GM19397 (cell line): ENCODE results near the gene TSC2.

Source experiments
- ATAC-seq: cut with Tn5 transposase; IDR thresholded peaks from one replicate; pipeline ENCODE4 v1.9.1; 2021; ENCODE audit warnings: mild to moderate bottlenecking, moderate library complexity; ENCODE audit not compliant: unreplicated experiment

TSC2 gene

DNA sequence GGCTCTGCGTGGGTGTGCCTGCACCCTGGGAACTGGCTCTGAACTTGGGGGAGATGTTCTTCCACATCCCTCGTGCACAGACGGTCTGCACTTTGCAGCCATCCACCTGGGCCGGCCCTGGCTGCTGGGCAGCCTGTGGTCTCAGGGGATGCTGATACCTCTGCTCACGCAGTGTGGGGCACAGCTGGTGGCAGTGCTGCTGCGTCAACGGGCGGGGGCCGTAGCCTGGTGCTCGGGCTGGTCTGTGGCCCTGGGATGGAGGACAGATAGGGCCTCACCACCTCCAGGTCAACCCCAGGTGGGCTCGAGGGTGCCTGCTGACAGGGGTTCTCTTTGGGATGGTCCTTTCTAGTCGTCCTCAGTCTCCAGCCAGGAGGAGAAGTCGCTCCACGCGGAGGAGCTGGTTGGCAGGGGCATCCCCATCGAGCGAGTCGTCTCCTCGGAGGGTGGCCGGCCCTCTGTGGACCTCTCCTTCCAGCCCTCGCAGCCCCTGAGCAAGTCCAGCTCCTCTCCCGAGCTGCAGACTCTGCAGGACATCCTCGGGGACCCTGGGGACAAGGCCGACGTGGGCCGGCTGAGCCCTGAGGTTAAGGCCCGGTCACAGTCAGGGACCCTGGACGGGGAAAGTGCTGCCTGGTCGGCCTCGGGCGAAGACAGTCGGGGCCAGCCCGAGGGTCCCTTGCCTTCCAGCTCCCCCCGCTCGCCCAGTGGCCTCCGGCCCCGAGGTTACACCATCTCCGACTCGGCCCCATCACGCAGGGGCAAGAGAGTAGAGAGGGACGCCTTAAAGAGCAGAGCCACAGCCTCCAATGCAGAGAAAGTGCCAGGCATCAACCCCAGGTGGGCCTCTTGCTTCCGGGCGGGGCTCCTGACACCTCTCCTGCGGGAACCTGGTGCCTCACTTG, 36.3 kb downstream of the TSC2 start:
- ATAC-seq = no peak

DNA sequence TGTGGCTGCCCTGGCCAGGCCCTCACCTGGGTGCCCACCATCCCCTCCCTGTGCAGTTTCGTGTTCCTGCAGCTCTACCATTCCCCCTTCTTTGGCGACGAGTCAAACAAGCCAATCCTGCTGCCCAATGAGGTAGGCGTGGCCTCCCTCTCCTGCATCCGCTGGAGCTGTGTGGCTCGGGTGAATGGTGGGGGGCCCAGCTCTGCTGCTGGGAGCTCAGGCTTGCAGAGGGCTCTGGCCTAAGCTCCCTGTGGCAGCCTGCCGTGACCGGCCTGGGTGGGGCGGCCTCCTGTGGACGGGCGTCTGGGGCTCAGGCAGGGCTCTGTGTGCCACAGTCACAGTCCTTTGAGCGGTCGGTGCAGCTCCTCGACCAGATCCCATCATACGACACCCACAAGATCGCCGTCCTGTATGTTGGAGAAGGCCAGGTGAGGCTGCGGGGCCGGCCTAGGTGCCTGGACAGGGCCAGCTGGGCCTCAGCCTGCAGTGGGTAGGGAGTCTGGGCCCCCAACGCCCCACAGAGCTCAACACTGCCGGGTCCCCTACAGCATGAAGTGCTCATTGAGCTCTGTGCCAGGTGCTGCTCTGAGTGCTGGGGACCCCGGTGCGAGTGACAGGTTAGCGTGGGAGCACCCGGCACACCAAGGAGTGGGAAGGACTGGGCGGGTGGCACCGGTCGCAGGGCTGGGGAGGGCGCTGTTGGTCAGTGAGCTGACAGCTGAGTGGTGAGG, 37.3 kb downstream of the TSC2 start:
- ATAC-seq = no peak

DNA sequence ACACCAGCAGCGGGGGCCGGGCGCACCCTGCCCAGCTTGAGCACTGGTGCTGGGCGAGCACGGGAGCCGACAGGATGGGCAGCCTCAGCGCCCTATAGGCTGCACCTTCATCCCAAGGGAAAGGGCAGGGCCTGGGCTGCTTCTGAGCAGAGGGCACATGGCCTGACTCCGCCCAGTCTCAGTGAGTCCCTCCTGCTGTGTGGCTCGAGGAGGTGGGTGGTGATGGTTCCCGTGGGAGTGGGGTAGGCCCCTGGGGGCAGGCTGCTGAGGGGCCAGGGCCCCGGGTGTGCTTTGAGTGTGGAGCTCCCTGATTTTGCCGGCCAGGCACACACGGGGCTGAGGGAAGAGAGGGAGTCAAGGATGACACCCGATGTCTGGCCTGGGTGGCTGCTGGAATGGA, 37.9 kb downstream of the TSC2 start:
- ATAC-seq = no peak

DNA sequence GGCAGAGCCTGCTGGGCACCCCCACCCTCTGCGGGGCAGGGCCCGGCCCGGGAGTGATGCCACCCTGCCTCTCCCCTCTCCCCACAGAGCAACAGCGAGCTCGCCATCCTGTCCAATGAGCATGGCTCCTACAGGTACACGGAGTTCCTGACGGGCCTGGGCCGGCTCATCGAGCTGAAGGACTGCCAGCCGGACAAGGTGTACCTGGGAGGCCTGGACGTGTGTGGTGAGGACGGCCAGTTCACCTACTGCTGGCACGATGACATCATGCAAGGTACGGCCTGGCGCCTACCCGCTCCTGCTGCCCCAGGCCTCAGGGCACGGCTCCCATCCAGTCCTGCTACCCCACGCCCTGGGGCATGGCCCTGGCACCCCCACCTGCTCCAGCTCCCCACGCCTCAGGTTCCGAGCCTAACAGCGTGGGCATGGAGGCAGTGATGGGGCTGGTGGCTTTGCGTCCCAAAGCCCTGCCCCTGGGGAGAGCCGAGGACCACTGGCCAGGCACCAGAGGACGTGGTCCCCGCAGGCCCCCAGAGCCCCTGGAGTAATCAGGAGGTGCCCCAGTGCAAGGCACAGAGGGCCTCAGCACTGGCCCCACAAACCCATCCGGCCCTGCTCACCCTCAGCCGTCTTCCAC, 38.4 kb downstream of the TSC2 start:
- no peak for ATAC-seq

DNA sequence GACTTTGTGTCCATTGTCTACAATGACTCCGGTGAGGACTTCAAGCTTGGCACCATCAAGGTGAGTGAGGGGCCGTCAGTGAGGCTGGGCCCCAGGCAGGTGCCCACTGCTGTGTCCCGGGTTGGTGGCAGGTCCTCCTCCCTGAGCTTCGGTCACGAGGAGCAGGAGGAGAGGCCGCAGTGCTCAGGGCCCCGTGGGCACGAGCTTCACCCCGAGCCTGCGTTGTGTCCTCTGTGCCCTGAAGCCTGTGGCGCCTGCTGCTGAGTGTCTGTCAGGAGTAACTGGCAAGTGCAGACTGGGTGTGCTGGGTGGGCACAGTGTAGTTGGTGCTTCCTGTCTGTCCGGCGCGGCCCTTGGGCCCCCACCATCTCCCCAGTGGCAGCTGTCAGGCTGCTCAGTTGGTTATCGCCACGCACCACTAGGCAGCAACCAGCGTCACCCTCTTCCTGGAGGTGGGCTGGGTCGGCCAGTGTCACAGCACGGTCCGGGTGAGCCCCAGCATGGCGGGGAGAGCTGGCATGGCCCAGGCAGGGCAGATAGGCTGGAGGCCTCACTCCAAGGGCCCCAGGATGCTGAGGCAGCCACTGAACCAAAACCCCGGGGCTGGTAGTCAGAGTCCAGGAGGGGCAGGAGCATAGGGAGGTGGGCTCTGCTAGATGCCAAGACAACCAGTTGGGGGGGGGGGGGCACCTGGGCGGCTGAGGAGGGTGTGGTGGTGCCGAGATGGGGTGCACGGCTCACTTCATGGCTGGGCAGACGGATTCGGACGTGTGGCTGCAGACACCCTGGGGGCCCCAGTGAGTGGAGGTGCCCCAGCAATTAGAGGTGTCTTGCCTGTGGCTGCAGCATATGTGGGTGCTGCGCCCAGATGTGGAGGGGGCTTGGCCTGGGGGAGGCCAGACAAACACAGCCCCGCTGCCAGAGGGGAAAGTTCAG, 39.3 kb downstream of the TSC2 start:
- ATAC-seq = no peak

DNA sequence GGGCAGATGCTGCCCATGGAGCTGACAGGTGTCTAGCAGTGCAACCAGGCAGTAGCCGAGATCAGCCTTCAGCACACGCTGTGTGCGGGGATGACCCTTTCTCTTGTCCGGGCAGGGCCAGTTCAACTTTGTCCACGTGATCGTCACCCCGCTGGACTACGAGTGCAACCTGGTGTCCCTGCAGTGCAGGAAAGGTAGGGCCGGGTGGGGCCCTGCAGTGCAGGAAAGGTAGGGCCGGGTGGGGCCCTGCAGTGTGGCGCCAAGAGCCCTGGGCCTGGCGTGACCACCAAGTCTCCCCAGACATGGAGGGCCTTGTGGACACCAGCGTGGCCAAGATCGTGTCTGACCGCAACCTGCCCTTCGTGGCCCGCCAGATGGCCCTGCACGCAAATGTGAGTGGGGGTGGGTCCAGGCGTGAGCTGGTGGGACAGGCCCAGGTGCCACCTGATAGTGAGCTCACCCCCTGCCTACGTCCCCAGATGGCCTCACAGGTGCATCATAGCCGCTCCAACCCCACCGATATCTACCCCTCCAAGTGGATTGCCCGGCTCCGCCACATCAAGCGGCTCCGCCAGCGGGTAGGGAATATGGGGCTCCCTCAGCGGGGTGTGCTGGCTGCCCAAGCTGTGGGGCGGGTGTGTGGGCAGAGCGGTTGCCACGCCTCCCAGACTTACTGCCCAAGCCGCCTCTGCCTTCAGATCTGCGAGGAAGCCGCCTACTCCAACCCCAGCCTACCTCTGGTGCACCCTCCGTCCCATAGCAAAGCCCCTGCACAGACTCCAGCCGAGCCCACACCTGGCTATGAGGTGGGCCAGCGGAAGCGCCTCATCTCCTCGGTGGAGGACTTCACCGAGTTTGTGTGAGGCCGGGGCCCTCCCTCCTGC, 40.2 kb downstream of the TSC2 start:
- ATAC-seq = no peak

DNA sequence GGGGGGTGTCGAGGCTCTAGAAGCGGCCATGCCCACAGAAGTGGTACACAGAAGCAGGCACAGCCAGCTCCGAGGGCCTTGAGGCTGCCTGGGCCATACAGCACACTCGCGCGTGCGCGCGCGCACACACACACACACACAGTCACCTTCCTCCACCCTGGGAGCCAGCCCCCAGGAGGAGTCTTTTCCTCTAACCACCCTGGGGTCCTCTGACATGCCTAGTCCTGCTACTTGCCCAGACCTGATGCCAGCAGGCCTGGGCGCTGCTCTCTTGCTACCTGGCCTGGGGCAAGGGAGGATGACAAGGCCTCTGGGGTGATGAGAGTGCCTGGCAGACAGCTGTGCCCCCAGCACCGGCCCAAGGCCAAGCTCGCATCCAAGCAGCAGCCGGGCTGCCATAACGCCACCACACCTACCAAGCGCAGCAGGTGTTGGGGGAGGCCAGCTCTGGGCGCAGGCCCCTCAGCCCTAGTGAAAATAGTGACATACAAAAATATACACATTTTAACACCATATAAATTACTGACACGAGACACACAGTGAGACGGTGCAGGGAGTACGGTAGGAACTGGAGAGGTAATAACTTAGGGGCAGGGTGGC, 41.1 kb downstream of the TSC2 start:
- no peak for ATAC-seq

DNA sequence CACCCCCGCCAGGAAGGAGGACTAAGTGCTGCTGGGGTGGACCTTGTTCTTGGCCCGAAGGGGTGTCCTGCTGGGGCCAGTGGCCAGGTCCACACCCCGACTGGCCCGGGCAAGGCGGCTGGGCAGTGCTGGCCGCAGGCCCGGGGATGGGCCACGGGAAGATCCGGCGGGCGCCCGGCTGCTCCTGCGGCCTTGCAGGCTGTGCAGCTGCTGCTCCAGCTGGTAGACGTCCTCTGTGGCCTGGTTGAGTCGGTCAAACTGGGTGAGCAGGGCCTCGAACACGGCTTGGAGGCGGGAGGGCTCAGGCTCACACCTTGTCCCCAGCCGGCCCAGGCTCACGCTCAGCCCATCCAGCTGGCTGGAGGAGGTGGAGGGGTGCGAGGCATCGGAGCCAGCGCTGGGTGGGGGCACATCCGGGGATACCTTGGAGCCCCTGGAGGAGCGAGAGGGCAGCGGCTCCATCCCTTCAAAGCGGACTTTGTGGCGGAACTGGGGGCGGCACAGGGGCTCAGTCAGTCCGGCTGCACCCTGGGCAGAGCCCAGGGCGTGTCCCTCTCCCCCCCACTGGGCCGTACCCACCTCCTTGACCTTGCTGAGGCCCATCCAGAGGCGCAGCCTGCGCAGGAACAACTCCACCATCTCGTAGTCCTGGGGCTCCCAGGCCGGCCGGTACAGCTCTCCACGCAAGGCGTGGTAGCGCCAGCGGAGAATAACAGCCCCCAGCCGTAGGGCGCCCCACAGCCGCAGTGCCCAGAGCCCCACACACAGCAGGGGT, 42.1 kb downstream of the TSC2 start:
- no peak for ATAC-seq

DNA sequence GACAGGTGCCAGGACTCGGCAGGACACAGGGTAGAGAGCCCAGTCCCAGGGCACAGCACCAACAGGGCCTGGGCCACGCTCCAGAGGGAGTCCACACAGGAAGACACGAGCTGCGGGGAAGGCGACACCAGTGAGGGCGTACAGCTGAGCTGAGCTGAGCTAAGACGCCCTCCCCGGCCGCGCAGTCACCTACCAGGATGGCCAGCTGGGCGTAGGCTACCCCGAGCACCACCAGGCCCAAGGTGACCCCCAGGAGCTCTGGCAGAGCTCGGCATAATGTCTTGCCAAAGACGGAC, 42.6 kb downstream of the TSC2 start:
- no peak for ATAC-seq

DNA sequence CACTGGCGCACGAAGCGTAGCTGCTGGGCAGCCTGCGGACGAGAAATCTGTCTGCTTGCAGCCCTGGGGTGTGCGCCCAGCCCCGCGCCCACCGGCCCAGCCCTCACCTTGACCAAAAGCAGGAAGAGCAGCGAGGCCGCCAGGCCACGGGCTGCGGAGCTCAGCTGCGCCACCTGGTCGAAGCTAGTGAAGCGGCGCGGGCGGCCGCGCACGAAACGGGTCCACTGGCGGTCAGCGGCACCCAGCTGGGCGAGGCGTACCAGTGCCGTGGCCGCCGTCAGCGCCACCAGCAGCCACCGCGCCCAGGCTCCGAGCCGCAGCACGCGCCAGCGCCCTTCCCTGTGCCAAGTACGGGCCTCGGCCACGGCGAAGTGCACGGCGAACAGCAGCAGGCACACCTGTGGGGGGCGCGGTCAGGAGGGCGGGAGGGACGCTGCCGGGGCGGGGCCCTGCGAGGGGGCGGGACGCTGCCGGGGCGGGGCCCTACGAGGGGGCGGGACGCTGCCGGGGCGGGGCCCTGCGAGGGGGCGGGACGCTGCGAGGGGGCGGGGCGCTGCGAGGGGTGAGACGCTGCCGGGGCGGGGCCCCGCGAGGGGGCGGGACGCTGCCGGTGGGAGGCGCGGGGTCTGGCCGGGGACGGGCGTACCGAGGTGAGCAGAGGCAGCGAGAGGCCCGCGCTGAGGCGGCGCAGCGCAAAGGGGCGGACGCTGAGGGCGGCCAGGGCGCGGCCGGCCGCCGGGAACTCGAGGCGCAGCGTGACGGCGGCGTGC, 43.2 kb downstream of the TSC2 start:
- ATAC-seq = no peak

DNA sequence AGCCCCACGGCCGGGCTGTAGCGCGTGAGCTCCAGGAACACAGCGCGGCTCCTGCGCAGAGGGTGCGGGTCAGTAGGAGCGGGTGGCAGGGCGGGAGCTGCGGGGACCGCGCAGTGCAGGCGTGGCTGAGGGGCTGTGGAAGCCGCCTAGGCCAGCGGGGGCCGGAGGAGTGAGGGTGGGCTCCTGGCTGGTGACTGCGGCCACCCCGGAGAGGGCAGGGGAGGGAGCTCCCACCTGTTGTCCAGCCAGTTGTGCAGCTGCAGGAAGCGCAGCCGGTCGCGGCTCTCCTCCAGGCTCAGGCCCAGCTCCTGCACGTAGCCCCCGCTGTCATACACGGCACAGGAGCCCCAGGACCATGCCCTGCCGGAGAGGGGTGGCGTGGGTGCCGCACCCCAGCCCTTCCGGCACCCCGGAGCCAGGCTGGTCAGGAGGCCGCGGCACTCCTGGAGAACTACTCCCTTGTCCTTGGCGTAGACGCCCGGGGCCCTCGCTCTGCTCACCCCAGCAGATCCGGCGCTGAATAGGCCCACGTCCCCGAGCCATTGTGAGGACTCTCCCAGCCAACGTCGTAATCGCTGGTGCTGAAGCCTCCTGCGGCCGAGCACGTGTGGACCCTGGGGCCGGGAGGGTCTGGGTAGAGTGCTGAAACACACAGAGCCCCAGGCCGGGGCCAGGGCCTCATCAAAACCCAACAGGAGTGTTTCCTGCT, 43.9 kb downstream of the TSC2 start:
- no peak for ATAC-seq

DNA sequence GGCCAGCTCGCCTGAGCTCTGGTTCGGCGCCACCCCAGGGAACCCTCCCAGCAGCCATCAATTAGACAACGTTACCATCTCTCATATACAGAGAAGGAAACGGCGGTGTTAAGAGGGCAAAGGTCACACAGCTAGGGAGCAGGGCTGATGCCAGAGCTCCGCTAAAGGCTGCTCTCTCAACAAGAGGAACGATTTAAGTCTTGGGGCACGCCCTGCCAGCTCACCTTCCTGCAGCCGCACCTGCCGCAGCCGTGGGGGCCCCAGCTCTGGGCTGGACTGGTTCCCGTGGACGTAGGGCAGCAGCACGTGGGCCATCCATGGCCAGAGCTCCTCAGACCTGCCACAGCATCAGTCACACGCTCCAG, 44.5 kb downstream of the TSC2 start:
- ATAC-seq = no peak

DNA sequence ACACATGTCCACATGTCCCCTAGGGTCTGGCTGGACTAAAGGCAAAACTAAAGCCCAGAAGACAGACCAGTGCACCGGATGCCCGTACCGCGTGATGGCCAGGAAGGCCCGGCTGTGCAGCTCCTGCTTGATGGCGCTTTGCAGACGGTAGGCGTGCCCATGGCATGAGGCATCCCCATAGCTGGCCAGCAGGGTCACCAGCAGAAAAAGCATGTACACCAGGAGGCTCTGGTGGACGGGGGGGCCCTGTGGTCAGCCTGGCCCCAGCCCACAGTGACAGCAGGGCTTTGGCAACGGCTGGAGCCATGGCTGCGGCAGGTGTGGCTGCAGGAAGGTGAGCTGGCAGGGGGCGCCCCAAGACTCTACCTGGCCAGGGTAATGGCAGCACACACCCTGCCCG, 45.1 kb downstream of the TSC2 start:
- no peak for ATAC-seq

DNA sequence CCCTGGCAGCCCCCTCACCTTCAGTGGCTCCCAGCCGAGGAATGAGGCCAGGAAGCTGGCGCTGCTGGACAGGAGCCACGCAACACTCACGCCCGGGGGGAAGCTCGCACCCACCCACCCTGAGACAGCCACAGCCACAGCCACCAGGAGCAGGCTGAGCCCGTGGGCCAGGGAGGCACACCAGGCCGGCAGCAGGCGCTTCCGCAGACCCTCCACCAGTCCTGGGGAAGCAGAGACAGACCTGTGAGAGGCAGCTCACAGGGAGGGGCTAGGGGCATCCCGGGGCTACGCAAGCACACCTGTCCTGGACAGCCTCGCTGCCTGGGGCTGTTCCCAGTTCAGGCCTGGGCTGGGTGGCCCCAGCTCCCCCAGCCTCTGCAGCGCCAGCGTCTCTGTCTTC, 46.0 kb downstream of the TSC2 start:
- ATAC-seq = no peak

DNA sequence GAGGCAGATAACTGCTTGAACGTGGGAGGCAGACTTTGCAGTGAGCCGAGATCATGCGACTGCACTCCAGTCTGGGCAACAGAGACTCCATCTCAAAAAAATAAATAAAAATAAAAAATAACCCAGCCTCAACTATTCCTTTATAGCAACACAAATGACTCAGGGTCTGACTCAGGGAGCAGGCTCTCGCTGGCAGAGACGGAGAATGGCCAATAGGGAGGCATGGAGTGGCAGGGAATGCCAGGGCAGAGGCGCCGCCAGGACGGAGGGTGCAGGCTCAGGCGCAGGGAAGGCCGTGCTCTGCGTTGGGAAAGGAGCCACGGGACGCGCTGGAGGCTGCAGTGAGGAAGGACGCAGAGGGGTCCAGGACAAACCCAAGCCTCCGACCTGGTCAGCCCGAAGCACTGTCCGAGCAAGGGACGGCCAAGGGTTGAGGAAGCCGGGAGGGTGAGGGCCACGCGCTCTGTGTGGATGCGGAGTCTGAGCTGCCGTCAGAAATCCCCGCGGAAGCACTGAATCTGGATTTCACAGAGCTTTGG, 47.6 kb downstream of the TSC2 start:
- ATAC-seq = no peak

DNA sequence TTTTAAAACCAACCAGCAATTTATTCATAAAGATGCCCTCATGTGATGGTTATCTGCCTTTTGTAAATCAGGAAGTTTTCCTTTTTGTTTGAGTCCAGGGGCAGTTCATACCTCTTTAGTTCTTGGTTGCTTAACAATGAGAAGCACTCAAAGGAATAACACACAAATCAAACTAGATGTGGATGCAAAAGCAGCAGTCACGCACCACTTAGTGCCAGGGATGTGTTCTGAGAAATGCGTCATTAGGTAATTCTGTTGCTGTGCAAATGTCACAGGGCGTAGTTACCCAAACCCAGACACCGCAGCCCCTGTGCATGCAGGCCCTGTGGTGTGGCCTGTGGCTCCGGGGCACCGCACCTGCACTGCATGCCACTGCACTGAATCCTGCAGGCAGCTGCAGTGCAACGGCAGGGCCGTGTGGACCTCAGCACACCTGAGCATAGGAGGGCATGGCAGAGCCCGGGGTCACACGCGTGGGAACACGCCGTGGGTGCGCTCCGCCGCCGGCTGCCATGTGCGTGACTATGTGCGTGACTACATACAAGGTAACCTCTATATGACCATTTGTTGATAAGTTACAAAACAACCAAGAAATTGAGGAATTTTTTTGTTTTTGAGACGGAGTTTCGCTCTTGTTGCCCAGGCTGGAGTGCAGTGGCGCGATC, 48.3 kb downstream of the TSC2 start:
- ATAC-seq = no peak
